SK-N-SH (cell line): ENCODE data around the gene GPRC5B.

ENCODE experiments used
- EP300 ChIP-seq, 2 experiments: IDR thresholded peaks; 2 replicates each; pipeline versions ENCODE4 v1.4.0 to v1.6.1; 2012; ENCODE audit warnings: borderline replicate concordance in 1 of 2, low read depth in 1 of 2, low read length in 1 of 2
- FOSL2 ChIP-seq: IDR thresholded peaks from 2 replicates; pipeline ENCODE4 v1.4.0; 2012; ENCODE audit warnings: low read depth, mild to moderate bottlenecking, moderate library complexity, borderline replicate concordance
- GABPA ChIP-seq: IDR thresholded peaks from 2 replicates; pipeline ENCODE4 v1.4.0; 2012; ENCODE audit warnings: low read depth, mild to moderate bottlenecking
- RAD21 ChIP-seq: IDR thresholded peaks from 2 replicates; pipeline ENCODE4 v1.6.1; 2012; ENCODE audit warnings: mild to moderate bottlenecking, low read length
- RCOR1 ChIP-seq: fragments of 150-350 bp; IDR thresholded peaks from 2 replicates; pipeline ENCODE4 v1.6.1; 2017; ENCODE audit warnings: antibody characterized with exemption, low read length
- SIN3A ChIP-seq: IDR thresholded peaks from 2 replicates; pipeline ENCODE4 v1.6.1; 2012; ENCODE audit warnings: low read depth, mild to moderate bottlenecking, low read length, moderate library complexity, borderline replicate concordance
- TAF1 ChIP-seq: IDR thresholded peaks from 2 replicates; pipeline ENCODE4 v1.6.1; 2012; ENCODE audit warnings: low read depth, mild to moderate bottlenecking, low read length, moderate library complexity, borderline replicate concordance
- TCF12 ChIP-seq: IDR thresholded peaks from 2 replicates; pipeline ENCODE4 v1.4.0; 2012
- YY1 ChIP-seq: IDR thresholded peaks from 2 replicates; pipeline ENCODE4 v1.4.0; 2012; ENCODE audit warnings: low read depth, mild to moderate bottlenecking
- TF ChIP-seq, protein P1 (sequence below): fragments of 200-600 bp; sonication (generic); IDR thresholded peaks from 2 replicates; pipeline ENCODE4 v1.6.1; 2017; ENCODE audit warnings: antibody characterized with exemption, mild to moderate bottlenecking, moderate library complexity
- TF ChIP-seq, protein P2 (sequence below): IDR thresholded peaks from 2 replicates; pipeline ENCODE4 v1.6.1; 2012; ENCODE audit warnings: mild to moderate bottlenecking, low read depth, low read length, moderate library complexity
- TF ChIP-seq, protein P3 (sequence below): IDR thresholded peaks from 2 replicates; pipeline ENCODE4 v1.4.0; 2012; ENCODE audit warnings: low read depth
- TF ChIP-seq, protein P4 (sequence below): IDR thresholded peaks from 2 replicates; pipeline ENCODE4 v1.4.0; 2012; ENCODE audit warnings: low read depth, borderline replicate concordance
- TF ChIP-seq, protein P5 (sequence below): fragments of 150-350 bp; IDR thresholded peaks from 2 replicates; pipeline ENCODE4 v1.6.1; 2017; ENCODE audit warnings: antibody characterized with exemption, low read length, low read depth, borderline replicate concordance

DNA sequence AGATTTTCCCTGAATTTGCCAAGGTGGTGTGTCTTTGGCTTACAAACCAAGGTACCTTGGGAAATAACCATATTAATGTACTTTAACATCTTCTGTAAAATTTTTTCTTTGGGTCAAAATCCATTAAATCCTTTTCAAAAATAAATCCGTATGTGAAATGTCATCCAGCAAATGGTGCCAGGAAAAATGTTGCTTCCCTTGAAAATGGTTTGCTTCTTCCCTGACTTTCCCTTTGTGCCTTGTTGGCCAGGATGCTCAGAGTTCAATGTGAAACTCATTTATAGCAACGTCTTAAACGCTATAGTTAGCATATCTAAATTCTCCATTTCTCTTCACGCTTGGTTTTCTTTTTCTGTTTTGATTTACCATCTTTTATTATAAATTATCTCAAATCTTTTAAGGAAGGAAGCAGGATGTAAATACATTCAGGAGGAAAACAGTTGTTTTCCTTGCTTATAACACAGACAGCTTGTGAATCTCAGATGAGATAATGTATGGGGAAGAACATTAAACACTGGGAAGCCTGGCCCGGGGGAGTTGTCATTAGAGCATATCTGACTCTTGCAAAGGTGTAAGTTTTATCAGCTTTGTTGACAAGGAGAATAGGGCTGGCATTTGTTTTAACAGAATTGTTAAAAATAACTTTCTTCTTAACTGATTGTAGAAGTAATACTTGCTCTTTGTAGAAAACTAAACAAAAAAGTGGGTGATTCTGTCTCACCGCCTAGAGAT is 42.1 kb downstream of the GPRC5B start:
- TF ChIP-seq SIN3A, result no peak
- TF ChIP-seq, protein P1, sequence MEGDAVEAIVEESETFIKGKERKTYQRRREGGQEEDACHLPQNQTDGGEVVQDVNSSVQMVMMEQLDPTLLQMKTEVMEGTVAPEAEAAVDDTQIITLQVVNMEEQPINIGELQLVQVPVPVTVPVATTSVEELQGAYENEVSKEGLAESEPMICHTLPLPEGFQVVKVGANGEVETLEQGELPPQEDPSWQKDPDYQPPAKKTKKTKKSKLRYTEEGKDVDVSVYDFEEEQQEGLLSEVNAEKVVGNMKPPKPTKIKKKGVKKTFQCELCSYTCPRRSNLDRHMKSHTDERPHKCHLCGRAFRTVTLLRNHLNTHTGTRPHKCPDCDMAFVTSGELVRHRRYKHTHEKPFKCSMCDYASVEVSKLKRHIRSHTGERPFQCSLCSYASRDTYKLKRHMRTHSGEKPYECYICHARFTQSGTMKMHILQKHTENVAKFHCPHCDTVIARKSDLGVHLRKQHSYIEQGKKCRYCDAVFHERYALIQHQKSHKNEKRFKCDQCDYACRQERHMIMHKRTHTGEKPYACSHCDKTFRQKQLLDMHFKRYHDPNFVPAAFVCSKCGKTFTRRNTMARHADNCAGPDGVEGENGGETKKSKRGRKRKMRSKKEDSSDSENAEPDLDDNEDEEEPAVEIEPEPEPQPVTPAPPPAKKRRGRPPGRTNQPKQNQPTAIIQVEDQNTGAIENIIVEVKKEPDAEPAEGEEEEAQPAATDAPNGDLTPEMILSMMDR, result no peak
- TF ChIP-seq, protein P2, sequence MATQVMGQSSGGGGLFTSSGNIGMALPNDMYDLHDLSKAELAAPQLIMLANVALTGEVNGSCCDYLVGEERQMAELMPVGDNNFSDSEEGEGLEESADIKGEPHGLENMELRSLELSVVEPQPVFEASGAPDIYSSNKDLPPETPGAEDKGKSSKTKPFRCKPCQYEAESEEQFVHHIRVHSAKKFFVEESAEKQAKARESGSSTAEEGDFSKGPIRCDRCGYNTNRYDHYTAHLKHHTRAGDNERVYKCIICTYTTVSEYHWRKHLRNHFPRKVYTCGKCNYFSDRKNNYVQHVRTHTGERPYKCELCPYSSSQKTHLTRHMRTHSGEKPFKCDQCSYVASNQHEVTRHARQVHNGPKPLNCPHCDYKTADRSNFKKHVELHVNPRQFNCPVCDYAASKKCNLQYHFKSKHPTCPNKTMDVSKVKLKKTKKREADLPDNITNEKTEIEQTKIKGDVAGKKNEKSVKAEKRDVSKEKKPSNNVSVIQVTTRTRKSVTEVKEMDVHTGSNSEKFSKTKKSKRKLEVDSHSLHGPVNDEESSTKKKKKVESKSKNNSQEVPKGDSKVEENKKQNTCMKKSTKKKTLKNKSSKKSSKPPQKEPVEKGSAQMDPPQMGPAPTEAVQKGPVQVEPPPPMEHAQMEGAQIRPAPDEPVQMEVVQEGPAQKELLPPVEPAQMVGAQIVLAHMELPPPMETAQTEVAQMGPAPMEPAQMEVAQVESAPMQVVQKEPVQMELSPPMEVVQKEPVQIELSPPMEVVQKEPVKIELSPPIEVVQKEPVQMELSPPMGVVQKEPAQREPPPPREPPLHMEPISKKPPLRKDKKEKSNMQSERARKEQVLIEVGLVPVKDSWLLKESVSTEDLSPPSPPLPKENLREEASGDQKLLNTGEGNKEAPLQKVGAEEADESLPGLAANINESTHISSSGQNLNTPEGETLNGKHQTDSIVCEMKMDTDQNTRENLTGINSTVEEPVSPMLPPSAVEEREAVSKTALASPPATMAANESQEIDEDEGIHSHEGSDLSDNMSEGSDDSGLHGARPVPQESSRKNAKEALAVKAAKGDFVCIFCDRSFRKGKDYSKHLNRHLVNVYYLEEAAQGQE, result no peak
- TF ChIP-seq, protein P3, sequence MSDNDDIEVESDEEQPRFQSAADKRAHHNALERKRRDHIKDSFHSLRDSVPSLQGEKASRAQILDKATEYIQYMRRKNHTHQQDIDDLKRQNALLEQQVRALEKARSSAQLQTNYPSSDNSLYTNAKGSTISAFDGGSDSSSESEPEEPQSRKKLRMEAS, result no peak
- no peak for TF ChIP-seq GABPA
- TF ChIP-seq TAF1, result no peak
- TF ChIP-seq, protein P4, sequence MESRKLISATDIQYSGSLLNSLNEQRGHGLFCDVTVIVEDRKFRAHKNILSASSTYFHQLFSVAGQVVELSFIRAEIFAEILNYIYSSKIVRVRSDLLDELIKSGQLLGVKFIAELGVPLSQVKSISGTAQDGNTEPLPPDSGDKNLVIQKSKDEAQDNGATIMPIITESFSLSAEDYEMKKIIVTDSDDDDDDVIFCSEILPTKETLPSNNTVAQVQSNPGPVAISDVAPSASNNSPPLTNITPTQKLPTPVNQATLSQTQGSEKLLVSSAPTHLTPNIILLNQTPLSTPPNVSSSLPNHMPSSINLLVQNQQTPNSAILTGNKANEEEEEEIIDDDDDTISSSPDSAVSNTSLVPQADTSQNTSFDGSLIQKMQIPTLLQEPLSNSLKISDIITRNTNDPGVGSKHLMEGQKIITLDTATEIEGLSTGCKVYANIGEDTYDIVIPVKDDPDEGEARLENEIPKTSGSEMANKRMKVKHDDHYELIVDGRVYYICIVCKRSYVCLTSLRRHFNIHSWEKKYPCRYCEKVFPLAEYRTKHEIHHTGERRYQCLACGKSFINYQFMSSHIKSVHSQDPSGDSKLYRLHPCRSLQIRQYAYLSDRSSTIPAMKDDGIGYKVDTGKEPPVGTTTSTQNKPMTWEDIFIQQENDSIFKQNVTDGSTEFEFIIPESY, result no peak
- no peak for TF ChIP-seq EP300 (IDR thresholded peaks at IDR 0.05; ENCODE audit: borderline replicate concordance in 1 of 2, low read depth in 1 of 2, low read length in 1 of 2)
- TF ChIP-seq YY1, result no peak
- TF ChIP-seq FOSL2, result no peak
- TF ChIP-seq, protein P5, sequence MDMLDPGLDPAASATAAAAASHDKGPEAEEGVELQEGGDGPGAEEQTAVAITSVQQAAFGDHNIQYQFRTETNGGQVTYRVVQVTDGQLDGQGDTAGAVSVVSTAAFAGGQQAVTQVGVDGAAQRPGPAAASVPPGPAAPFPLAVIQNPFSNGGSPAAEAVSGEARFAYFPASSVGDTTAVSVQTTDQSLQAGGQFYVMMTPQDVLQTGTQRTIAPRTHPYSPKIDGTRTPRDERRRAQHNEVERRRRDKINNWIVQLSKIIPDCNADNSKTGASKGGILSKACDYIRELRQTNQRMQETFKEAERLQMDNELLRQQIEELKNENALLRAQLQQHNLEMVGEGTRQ, result no peak
- TF ChIP-seq RCOR1, result no peak
- TF ChIP-seq TCF12, result no peak
- TF ChIP-seq RAD21, result no peak
